GM19099 (cell line): Measurements from ENCODE around the gene HADHA.

Experiments
- POLR2A ChIP-seq: IDR thresholded peaks from 3 replicates; pipeline ENCODE4 v1.6.1; 2011; ENCODE audit warnings: low read depth; ENCODE audit not compliant: insufficient read length; ENCODE audit errors: extremely low read depth

Gene HADHA

DNA sequence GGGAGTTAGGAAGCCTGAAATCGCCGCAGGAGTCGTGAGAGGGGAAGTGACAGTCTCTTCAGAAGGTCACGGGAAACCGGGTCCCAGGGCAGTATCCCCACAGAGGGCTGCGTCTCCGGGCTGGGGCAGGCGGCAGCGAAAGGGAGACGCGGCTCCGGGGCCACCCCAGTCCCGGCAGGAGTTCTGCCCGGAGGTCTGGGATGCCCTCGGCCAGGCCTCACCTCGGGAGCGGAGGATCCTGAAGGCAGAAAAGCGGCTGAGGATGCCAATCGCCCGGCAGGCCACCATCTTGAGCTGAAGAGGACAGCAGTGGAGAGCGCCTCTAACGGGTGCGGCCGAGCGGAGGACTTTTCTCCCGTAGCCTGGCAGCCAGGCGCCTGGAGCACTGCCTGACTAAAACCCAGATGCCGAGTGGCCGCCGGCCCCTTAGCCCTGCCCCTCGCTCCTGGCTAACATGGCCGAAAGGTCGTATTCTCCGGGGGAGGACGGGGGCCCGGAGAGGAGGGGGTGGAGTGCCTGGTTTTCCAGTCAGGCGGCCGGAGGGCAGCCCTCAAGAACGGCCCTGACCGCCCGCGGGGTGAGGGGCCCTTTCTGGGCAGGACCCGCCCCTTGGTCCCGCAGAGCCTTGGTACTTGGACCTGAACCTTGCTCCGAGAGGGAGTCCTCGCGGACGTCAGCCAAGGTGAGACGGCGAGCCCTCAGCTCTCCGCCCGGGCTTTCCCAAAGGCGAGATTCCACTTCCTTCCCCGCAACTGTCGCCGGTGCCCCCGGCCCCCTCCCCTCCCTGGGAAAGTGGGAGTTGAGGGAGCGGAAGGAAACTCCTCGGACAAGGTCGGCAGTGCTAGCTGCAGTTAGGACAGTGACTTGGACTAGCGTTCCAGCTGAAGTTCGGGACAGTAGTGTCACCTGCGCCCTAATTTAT lies at the start of gene HADHA, which contains the start of gene HADHB:
Gene HADHA (minus strand): TSS at position 324 of the 922 bp plus-strand sequence. CDS start 36 bp downstream, at position 288.
Gene HADHB (plus strand): TSS at position 631 of the 922 bp plus-strand sequence. CDS start 9,316 bp downstream, outside the sequence.
- peak; percentile 89 for TF ChIP-seq POLR2A

DNA sequence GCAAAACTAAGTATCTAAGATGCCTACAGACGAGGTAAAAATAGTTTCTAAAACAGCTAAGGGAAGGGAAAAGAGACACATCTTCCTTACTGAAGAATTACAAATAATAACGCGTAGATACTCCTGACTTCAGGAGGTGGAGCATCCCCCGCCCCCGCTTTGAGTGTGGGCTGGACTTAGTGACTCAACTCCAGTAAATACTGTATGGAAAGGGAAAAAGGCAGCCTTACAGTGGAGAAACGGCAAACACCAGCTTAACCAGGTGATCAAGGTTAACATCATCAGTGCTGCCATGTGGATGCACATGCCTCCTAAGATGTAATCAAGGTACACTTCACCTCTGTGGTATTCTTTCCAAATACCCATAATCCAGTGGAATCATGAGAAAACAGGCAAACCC lies 48.2 kb upstream of the HADHA start:
- no peak for TF ChIP-seq POLR2A

DNA sequence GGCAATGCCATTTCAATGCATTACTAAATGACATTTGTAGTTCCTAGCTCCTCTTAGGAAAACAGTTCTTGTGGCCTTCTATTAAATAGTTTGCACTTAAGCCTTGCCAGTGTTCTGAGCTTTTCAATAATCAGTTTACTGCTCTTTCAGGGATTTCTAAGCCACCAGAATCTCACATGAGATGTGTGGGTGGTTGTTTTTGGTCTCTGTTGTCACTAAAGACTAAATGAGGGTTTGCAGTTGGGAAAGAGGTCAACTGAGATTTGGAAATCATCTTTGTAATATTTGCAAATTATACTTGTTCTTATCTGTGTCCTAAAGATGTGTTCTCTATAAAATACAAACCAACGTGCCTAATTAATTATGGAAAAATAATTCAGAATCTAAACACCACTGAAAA lies 45.6 kb upstream of the HADHA start:
- no peak for TF ChIP-seq POLR2A

DNA sequence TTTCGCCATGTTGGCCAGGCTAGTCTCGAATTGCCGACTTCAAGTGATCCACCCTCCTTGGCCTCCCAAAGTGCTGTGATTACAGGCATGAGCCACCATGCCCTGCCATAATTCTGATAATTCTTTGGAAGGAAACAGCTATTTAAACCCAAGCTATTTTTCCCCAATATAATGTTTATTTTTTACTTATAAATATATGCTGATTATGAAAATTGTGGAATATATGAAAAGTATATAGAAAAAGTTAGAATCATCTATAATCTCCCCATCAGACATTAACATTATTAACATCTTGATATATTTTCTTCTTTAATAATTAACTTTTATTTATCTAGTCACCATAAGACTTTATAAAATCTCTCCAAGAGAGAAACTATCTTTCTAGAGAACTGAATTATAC lies 41.5 kb upstream of the HADHA start:
- TF ChIP-seq POLR2A, result no peak

DNA sequence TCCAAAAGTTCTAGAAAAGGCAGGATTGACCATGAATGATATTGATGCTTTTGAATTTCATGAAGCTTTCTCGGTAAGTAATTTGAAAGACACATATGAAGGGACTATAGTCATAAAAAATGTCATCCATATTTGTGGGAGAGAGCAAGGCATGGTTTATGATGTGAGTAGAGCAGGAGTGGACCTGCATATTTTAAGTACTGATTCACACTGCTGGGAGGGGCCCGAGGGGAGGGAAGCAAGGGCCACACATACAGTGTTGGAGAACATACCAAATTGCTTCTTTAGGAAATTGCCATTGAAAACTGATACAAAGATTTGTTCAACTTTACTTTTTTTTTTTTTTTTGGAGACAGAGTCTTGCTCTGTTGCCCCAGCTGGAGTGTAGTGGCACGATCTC lies 39.7 kb upstream of the HADHA start:
- TF ChIP-seq POLR2A, result no peak

DNA sequence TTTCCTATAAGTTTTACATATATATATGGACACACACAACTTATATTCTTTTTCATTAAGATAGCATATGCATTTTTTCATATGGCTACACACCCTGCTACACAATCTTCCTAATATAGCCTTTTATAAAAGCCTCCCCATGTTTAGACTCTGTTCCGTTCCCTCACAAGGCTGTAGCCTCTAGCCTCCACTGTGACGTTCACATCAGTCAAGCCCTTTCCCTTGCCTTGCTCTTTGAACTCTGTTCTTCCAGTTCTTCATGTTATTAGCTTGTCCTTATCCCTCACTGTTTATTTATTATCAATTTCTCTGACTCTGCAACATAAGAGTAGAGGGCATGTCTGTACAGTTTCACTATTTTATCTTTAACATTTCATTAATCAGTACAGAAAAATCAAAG lies 39.2 kb upstream of the HADHA start:
- no peak for TF ChIP-seq POLR2A

DNA sequence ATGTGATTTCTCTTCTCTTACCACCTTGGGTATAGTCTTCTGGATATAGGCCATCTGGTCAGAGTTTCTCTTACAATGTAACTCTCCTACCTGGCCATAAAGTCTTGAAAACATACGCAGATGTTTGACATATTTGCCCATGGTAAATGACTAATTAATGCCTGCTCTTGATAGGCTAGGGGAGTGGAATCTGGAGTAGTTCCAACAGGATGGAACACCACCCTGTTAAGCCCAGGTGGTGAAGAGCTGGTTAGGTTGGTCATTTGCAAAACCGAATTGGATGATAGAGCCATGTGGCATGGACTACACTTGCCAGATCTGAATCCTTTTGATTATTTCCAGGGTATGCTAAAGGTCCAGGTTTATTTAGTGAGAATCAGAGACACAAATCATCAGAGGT lies 36.8 kb upstream of the HADHA start:
- no peak for TF ChIP-seq POLR2A

DNA sequence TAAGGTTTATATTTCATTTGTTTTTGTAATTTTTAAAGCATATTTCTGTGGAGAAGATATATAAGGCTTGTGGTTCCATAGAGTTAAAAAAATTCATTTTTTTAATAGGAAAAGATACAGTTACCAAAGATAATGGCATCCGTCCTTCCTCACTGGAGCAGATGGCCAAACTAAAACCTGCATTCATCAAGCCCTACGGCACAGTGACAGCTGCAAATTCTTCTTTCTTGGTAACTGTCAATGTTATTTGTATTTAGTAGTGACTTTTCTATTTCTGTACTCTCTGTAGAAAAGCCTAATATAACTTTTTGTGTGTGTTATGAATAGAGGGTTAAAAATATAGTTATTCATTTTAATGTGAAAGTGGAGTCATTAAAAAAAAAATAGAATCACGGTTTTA lies 35.5 kb upstream of the HADHA start:
- no peak for TF ChIP-seq POLR2A

DNA sequence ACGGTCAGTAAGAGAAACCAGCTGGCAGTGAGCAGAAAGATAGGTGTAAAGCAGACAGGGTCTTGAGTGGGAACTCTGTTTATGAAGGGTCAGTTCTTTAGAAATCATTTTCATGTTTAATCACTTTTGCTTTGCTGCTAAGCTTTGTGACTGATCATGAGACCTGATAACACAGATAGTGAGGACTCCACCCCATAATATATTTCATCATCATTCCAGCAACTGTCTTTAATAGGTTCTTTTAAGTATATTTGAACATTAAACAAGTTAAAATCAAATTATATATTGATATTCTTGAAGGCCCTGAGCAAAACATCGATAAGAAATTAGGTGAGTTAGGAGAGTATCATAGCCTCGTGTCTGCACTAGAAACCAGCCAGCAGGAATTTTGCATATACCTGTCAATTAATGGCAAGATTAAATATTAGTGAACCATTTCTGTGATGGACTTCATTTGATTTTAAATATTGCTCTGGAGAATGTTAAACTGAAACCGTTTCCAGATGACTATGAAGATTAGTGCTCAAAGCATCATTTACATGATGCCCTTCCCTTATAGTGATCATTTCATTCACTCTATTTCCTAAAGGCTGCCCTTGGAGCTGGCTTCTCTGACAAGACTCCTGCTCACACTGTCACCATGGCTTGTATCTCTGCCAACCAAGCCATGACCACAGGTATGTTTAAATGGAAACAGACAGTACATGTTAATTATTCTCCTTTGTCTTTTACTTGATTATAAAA lies 32.2 kb upstream of the HADHA start:
- no peak for TF ChIP-seq POLR2A

DNA sequence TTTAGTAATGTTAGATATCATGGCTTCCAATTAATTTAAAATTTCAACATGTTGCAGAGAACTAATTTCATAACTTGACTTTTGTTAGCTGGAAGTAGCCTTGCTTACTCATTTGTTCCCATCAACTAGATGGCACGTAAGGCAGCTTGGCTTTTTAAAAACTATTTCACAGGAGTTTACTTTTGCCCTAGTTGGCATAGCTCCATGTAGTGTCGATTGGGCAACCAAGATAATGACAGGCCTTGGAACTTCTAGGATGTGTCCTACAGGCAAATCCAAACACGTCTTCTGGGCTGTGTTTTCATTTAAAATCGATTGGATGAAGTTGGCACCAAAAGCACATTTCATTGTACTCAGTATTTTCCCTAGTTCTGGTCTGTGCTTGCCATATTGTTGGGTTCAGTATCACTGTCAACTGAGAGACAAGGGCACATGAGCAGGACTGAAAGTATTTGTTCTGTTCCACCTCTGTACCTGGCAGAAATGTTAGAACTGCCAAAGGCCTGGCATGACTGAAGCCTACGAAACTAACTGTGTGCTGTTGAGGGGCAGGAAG lies 29.7 kb upstream of the HADHA start:
- no peak for TF ChIP-seq POLR2A

DNA sequence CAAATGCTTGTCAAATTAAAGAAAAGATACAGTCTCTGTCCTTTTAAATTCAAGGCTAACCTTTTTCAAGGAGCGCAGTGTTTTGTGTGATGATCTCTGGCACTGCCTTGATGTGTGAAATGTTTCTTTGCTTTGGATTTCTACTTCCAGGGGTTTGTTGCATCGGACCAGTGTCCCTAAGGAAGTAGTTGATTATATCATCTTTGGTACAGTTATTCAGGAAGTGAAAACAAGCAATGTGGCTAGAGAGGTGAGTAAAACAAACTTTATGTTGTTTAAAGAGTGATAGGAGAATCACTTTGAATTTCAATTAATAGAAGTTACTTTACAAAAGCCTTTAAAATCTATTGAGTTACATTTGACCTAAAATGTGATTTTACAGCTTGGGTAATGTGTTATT lies 29.1 kb upstream of the HADHA start:
- TF ChIP-seq POLR2A, result no peak

DNA sequence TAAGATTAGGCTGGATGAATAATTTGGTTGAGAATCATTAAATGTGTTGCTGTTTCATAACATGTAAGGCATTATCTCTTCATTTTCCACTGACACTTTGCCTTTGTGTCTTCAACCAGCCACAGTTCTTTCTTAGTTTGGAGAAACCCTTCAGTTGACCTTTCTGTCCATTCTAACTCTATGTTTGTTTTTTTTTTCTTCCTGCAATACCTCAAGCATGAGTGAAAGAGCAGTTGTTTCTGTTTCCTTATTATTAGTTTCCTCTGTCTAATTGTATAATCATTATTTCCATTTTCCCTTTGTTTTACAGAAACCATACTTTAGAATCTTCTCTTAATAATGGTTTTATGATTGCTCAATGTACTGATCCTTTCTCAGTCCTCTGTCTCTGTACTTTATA lies 25.9 kb upstream of the HADHA start:
- TF ChIP-seq POLR2A, result no peak

DNA sequence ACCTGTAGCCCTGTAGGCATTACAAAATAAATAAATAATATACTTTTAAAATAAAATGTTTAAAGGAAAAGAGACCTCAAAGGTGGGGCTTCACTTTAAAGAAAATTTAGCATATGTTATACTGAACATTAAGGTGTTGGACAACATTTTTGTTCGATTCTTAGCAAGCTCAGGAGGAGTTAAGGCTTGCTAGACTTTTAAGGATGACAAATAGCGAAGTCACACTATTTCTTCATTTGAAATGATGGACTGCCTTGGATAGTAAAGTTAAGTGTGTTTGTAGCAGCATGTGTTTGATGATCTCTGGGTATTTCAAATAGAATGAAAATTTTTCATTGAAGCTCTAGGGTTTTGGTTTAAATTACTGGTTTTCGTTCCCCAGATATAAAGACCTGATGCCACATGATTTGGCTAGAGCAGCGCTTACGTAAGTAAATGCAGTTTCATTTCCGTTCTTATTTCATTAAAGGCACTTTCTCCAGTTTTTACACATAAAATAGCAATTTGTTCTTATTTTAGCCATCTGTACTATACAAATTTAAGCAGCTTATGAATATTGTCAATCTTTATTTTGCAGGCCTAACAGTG lies 25.2 kb upstream of the HADHA start:
- no peak for TF ChIP-seq POLR2A

DNA sequence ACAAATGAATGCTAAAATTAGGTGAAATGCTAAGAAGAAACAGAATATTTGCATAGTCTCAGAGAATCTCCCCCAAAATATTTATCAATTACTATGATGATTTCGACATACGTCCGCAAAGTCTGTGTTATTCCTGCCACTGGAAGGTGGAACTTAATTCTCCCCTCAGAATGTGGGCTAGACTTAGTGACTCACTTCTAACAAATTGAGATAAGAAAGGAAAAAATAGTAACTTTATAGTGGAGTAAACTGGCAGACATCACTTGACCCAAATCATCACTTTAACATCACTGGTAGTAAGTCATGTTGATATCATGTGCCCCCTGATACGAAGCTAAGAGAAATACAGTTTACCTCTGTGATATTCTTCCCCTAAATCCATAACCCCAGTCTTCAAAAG lies 23.8 kb upstream of the HADHA start:
- TF ChIP-seq POLR2A, result no peak

DNA sequence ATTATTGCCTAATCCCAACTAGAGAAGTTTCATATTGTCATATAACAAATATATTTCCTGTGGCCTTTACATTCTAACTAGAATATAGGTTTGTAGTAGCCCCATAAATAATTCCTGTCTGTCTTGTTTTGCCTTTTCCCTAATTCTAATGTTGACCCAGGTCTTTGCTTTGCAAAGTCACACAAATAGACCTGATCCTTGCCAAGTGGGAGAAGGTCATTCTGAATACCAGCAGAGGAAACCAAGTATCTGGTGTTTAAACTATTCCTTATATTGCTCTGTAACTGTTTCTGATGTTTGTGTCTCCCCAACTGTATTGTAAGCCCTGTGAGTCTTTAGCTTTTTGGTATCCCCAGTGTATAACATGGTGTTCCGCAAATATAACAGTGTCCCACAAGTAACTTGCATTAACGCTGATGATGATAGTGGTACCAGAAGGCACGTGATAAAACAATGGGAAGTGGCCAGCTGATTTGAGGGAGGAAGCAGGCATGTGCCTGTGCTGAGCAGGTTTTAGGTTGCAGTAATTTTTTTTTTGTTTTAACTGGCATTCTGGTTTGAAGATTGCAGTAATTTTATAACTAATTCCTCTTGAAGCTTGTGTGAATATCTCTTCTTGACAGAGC lies 11.4 kb upstream of the HADHA start:
- TF ChIP-seq POLR2A, result no peak

DNA sequence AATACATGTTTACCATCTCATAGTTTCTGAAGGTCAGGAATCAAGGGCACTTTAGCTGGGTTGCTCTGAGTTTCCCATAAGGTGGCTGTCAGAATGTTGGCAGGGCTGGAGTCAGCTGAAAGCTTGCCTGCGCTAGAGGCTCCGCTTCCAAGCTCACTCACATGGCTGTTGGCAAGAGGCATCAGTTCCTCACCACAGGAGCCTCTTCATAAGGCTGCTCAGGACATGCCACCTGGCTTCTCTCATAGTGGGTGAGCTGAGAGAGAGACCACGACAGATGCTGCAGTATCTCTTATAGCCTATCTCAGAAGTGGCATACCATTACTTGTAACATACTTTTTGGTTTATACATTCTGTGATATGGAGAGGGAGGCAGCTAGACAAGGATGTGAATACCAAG lies 7.5 kb upstream of the HADHA start:
- TF ChIP-seq POLR2A, result no peak

DNA sequence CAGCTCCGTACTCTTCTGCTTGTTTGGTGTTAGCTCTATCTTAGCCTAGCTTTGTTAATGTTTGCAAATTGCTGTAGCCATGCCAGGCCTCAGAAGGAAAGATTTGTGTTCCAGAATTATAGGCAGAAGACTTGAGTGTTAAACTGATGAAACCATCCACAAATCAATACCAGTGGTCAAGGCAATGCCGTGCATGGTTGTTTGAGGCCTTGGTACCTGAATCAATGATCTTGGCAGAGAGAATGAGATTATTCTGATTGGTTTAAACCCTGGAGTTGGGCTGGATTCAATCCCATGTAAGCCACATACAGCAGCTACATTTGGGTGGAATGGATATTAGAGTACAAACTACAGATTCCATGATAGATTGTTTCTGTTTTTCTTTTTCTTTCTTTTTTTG lies 5.2 kb upstream of the HADHA start:
- no peak for TF ChIP-seq POLR2A
